ENCODE results near the gene SLC25A22.

The SLC25A22 gene

DNA sequence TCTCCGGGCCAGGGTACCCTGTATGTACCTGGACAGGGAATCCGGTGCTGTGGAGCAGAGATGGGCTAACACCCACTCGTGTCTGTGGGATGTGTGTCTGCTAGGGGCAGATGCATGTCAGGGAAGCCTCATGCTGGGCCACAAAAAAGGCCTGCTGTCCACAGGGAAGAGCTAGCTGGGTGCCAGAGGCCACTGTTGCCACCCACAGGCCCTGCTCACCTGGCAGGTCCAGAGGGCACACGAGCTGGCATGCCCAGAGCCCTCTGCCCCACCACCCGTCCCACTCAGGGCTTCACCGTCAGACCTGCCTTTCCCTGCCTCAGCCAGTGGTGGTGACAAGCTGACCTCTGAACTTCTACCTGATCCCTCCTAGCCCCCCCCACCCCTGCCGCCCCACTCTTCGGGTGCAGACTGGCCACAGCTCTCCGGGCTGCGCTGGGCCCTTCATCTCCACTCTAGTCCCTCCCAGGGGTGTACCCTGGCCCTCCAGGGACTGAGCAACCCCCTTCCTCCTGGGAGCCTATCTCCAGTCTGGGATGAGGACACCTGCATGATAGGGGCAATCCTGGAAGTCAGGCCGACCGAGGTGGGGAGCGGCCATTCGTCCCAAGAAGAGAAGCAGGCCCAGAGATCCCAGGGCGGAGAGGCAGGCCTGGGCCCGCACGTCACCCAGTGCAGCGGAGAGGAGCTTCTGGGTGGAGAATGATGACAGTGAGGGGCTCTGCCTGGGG is 1.4 kb downstream of the SLC25A22 start:
- no peak for TF ChIP-seq EZH2 (IDR thresholded peaks at IDR 0.05; ENCODE audit: borderline replicate concordance, low read length)
- TF ChIP-seq, protein P1, sequence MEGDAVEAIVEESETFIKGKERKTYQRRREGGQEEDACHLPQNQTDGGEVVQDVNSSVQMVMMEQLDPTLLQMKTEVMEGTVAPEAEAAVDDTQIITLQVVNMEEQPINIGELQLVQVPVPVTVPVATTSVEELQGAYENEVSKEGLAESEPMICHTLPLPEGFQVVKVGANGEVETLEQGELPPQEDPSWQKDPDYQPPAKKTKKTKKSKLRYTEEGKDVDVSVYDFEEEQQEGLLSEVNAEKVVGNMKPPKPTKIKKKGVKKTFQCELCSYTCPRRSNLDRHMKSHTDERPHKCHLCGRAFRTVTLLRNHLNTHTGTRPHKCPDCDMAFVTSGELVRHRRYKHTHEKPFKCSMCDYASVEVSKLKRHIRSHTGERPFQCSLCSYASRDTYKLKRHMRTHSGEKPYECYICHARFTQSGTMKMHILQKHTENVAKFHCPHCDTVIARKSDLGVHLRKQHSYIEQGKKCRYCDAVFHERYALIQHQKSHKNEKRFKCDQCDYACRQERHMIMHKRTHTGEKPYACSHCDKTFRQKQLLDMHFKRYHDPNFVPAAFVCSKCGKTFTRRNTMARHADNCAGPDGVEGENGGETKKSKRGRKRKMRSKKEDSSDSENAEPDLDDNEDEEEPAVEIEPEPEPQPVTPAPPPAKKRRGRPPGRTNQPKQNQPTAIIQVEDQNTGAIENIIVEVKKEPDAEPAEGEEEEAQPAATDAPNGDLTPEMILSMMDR (IDR thresholded peaks at IDR 0.05; ENCODE audit: low read length) = no peak
- no peak overlapping the region for H2AFZ ChIP-seq (ENCODE audit: low read length)

DNA sequence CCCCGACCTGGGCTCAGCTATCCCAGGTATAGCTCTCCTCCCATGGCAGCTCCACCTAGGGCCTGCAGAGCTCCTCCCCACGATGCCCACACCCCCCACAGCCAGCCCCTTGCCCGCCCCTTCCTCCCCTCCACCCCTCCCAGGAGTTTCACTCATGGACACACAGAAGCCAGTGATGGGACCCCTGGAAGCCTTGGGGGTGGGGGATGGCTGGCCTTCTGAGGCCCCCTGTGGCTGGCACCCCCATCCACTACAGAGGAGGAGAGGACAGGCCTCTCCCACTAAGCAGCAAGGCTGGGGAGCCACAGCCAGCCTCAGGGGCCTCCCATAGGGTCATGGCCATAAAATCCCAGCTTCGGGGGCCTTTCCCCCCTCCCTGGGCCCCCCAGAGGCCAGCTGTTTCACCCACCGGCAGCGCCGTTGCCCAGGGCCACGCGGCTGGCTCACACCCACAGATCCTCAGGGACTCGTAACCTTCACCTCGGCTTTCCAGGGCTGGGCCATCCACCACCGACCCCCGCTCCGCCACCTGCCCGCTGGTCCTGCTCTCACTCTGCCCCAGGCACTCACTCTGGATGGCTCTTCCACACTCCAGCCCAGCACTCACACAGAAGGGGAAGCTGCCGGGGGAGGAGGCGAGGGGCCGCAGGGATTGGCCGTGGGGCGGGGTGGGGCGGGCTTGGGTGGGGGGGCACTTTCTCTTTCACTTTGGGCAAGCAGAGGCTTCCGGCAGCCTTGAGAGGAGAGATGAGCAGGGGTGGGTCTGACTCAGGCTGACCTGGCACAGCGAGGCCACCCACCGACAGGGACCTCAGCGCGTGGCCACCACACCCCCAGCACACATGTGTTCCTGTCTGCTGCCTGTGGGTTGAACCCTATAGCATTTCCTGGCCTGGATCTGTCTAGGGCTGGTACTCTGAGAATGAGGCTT is 2.2 kb downstream of the SLC25A22 start:
- Histone ChIP-seq H3K4me2 (ENCODE audit: low read length) (peak overlapping the region; percentile 97), H3K9ac (ENCODE audit: low read length) (peak overlapping the region; percentile 83), H4K20me1 (ENCODE audit: insufficient read depth, low read length) (no peaks in the 10 kb centered on the region), H3K27ac (ENCODE audit: low read depth, low read length, poor library complexity, severe bottlenecking) (peak overlapping the region; percentile 71), H3K9me3 (ENCODE audit: low read length) (no peaks in the 10 kb centered on the region), H3K4me3 (ENCODE audit: low read depth, low read length, poor library complexity, severe bottlenecking) (peak overlapping the region; percentile 86), H3K4me1 (ENCODE audit: insufficient read depth, low read length, severe bottlenecking) (peaks cover 23% of the 10 kb centered on the region), H2AFZ (ENCODE audit: low read length) (no peak overlapping the region), H3K9me2 (ENCODE audit: low read depth, low read length) (no peaks in the 10 kb centered on the region), H3K79me2 (ENCODE audit: insufficient read depth, low read length) (no peaks in the 10 kb centered on the region), H3K36me3 (ENCODE audit: insufficient read depth, low read length) (peaks cover 25% of the 10 kb centered on the region; the same call in 1 of the 2 replicates), H3F3A (ENCODE audit: insufficient read depth, low read length) (no peaks in the 10 kb centered on the region), H3K27me3 (ENCODE audit: insufficient read depth, low read length) (no peaks in the 10 kb centered on the region)
- no peak for TF ChIP-seq EZH2 (IDR thresholded peaks at IDR 0.05; ENCODE audit: borderline replicate concordance, low read length)
- TF ChIP-seq, protein P1 (IDR thresholded peaks at IDR 0.05; ENCODE audit: low read length) = no peak

More for the DNA sequence above, 1.4 kb downstream of the SLC25A22 start:
- no peaks in the 10 kb centered on the region for H3K9me2 ChIP-seq (ENCODE audit: low read depth, low read length)
- no peaks in the 10 kb centered on the region for H4K20me1 ChIP-seq (ENCODE audit: insufficient read depth, low read length)
- peaks cover 23% of the 10 kb centered on the region for H3K4me1 ChIP-seq (ENCODE audit: insufficient read depth, low read length, severe bottlenecking)
- H3K27me3 ChIP-seq (ENCODE audit: insufficient read depth, low read length) = no peaks in the 10 kb centered on the region
- H3K79me2 ChIP-seq (ENCODE audit: insufficient read depth, low read length) = no peaks in the 10 kb centered on the region
- peak overlapping the region; percentile 83 for H3K9ac ChIP-seq (ENCODE audit: low read length)
- H3K4me2 ChIP-seq (ENCODE audit: low read length) = peak overlapping the region; percentile 97
- no peaks in the 10 kb centered on the region for H3F3A ChIP-seq (ENCODE audit: insufficient read depth, low read length)
- H3K27ac ChIP-seq (ENCODE audit: low read depth, low read length, poor library complexity, severe bottlenecking) = peak overlapping the region; percentile 71
- H3K9me3 ChIP-seq (ENCODE audit: low read length) = no peaks in the 10 kb centered on the region
- H3K36me3 ChIP-seq (ENCODE audit: insufficient read depth, low read length) = peaks cover 28% of the 10 kb centered on the region; the same call in 1 of the 2 replicates
- peak overlapping the region; percentile 86 for H3K4me3 ChIP-seq (ENCODE audit: low read depth, low read length, poor library complexity, severe bottlenecking)

DNA sequence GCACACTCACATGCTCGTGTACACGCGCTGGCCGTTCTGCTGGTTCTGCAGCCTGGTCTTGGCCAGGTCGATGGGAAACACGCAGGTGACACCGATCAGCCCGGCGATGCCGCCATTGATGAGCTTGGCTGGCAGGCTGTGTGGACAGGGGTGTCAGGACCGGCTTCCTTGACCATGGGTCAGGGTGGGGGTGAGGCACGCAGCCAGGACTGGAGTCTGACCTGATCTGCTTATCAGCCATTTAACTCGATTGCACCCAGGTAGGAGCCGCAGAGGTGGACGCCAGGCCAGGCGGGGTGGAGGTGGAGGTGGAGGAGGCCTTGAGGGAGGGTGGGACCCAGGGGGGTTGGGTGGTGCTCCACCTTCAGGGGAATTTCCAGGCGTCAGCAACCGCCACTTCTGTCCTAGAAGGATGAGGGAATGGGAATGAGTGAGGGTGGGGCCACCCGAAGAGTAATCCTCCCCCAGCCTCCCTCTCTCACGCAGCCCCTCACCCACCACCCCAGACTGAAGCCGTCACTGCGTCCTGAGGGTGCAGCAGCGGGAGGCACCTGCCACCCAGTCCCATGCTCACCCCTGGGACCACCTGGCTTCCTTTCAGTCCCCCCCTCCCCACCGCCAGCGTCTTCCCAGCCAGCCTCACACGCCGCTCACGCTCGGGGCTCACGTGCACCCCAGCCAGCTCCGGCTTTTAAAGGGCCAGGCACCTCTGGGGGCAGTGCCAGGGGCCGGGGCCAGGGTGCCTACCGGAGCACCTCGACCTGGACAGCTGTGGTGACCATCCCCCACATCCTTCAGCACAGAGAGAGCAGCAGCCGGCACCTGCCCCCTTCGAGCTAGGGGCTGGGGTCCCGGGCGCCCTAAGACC is 3.1 kb downstream of the SLC25A22 start:
- H3K36me3 ChIP-seq (ENCODE audit: insufficient read depth, low read length) = peaks cover 17% of the 10 kb centered on the region; the same call in 1 of the 2 replicates
- H3K4me2 ChIP-seq (ENCODE audit: low read length) = peak overlapping the region; percentile 97

More for the DNA sequence above, 3.1 kb downstream of the SLC25A22 start:
- TF ChIP-seq, protein P1 (IDR thresholded peaks at IDR 0.05; ENCODE audit: low read length) = no peak
- no peak for TF ChIP-seq EZH2 (IDR thresholded peaks at IDR 0.05; ENCODE audit: borderline replicate concordance, low read length)
- H3K9ac ChIP-seq (ENCODE audit: low read length) = peak overlapping the region; percentile 83
- H3K4me3 ChIP-seq (ENCODE audit: low read depth, low read length, poor library complexity, severe bottlenecking) = peak overlapping the region; percentile 86
- H3K27ac ChIP-seq (ENCODE audit: low read depth, low read length, poor library complexity, severe bottlenecking) = no peak overlapping the region
- peaks cover 23% of the 10 kb centered on the region for H3K4me1 ChIP-seq (ENCODE audit: insufficient read depth, low read length, severe bottlenecking)
- H3K9me2 ChIP-seq (ENCODE audit: low read depth, low read length) = no peaks in the 10 kb centered on the region
- H3K9me3 ChIP-seq (ENCODE audit: low read length) = no peaks in the 10 kb centered on the region
- H4K20me1 ChIP-seq (ENCODE audit: insufficient read depth, low read length) = no peaks in the 10 kb centered on the region
- no peaks in the 10 kb centered on the region for H3F3A ChIP-seq (ENCODE audit: insufficient read depth, low read length)
- H2AFZ ChIP-seq (ENCODE audit: low read length) = no peak overlapping the region
- no peaks in the 10 kb centered on the region for H3K79me2 ChIP-seq (ENCODE audit: insufficient read depth, low read length)
- no peaks in the 10 kb centered on the region for H3K27me3 ChIP-seq (ENCODE audit: insufficient read depth, low read length)
